Measurements from ENCODE around the gene HIVEP3.
"Not testable (repeated sequence)": the region's sequence is repeated elsewhere in the genome, so short reads cannot be mapped to it uniquely, and the experiment has no call there.

Gene HIVEP3

DNA sequence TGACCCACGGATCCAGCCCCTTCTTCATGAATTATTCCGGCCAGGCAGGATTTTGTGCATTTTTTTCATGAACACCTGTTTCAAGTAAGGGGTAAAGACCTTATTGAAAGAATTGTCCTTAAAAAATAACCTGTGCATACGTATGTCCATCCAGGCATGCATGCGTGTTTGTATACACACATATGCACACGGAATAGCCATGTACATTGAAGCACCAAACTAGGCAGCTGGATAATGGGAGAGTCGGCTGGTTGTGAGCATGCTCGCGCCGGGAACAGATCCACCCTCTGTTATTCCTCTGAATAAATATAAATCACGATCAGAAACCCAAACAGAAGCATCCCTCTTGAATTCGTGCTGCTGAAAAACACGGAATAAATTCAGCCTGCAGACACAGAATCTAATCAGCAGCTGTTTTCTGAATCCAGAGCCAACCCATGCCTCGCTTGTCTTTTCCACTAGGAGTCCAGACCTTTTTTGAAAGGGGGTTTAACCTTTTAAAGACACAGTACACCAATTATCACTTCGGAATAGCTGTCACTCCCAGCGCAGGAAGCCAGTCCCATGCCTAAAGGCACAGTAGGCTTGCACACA lies at the start of gene HIVEP3:
Gene HIVEP3, minus strand, starts transcription at position 473 of the 594 bp plus-strand sequence.
- no peak for DNase-seq (ENCODE audit: low read depth, low spot score)
- H3K27ac ChIP-seq: no peak within 1 kb of the TSS

DNA sequence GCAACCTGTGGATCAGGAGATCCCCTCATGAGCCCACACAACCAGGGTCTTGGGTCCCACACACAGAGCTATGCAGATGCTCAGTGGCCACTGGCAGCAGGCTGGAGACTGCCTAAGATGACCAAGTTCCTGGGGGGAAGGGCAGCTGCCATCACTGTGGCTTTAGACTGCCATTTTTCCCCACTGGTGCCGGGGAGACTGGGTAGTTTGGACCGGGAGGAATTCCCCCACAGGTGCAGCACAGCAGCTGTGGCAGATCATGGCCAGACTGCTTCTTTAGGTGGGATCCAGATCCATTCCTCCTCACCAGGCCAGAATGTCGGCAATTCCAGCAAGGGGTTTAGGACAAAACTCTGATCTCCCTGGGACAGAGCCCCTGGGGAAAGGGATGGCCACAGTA lies 45.7 kb upstream of the HIVEP3 start:
- no peak for DNase-seq (ENCODE audit: low read depth, low spot score)
- no peak overlapping the region for H3K27ac ChIP-seq

GRCh38 chr1:41963636-41964035 lies 44.9 kb upstream of the HIVEP3 start:
- no peak for DNase-seq (ENCODE audit: low read depth, low spot score)
- no peak overlapping the region for H3K27ac ChIP-seq

DNA sequence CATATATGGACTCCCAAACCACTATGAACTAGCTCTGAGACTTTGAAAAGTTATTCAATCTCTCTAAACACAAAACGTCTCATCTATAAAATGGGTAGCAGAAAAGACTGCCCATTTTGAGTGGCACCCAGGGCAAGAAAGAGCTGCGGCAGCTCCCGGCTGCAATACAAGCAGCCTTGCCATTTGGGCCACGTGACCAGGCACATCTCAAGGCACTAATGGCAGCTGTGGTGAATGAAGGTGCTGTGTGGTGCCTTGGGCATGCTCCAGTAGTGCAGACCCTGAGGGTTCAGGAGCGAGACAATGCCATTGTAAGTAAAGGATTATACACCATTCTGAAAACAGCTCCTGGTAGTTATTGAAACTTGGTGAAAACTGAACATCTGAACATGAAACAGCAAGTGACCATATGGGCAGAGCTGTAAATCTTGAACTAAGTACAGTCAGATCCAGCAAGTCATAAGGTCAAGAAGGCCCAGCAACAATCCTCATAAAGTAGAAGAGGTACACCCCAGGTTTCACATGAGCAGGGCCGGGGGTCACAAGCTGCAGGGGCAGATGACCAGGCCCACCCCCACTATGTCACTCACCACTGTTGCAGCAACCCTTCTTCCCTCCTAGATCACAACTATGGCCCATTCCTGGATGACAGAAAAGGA lies 39.4 kb upstream of the HIVEP3 start:
- DNase-seq (ENCODE audit: low read depth, low spot score): no peak
- peak overlapping the region; percentile 42 for H3K27ac ChIP-seq

DNA sequence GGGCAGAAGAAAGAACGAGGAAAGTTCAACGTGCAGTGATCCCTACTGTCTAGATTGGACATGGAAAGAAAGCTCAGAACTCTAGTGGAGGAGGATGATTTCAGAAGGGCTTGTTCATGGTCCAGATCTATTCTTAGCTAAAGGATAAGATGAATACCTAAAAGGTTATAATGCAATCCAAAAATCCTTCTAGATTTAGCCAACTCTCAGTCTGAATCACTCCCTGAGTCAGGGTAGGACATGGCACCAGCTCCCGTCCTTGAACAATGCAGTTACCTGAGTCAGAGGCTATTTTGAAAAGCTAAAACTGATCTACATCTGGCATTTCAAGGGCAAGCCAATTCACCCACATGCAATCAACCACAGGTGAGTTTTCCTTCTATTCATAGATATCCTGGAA lies 38.8 kb upstream of the HIVEP3 start:
- DNase-seq (ENCODE audit: low read depth, low spot score): peak; percentile 68
- peak overlapping the region; percentile 42 for H3K27ac ChIP-seq

GRCh38 chr1:41955461-41956159 lies 36.9 kb upstream of the HIVEP3 start:
- H3K27ac ChIP-seq: peak overlapping the region; percentile 85
- peak; percentile 89 for DNase-seq (ENCODE audit: low read depth, low spot score)

DNA sequence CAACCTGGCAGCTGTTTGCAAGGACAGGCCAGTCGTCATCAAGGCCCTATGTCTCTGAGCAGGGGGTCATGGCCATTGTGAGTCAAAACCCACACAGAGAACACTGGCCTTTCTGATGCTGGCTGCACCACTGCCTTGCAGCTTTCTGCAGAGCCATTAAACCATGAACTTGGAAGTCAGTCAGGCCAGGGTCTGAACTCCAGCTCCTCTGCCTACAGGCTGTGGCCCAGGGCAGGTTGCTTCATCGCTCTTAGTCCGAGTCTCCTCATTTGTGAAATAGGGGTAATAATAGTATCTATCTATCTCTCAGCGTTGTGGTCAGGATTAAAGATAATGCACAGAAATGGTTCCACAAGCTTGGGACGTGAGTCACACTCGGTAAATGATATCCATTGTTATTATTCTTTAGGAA lies 35.8 kb upstream of the HIVEP3 start:
- peak; percentile 52 for DNase-seq (ENCODE audit: low read depth, low spot score)

DNA sequence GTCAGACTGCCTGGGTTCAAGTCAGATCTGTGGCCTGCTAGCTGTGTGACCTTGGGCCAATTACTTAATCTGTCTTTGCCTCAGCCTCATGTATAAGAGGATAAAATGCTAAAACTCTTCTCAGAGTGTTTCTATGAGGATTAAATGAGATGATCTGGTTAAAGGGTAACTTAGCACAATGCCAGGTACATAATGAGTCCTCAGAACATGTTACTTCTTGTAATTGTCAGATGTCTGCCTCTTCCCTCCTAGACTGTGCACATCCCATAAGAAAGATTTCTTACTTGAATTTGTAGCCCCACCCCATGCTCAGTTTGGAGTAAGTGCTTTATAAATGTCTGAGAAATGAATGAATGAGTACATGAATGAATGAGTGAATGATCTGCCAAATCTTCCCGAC lies 34.6 kb upstream of the HIVEP3 start:
- no peak overlapping the region for H3K27ac ChIP-seq

More for the DNA sequence above, 35.8 kb upstream of the HIVEP3 start:
- H3K27ac ChIP-seq: peak overlapping the region; percentile 85

DNA sequence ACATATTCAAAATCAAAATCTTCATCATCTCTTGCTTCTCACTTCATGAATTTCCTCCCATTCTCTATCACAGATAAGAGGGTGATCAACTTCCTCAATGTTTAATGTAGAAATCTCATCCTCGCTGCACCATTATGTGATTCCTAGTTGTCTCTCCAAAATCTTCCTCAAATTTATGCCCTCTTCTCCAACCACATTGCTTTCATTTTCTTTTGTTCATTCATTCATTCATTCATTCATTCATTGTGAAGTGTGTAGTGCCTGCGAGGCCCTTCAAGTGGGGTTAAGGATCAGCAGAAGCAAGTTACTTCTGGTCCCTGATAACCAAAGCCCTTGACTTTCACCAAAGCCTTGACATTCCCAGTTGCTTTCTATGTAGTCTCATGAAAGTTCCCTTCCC lies 33.5 kb upstream of the HIVEP3 start:
- no peak overlapping the region for H3K27ac ChIP-seq
- DNase-seq (ENCODE audit: low read depth, low spot score): no peak

More for the DNA sequence above, 34.6 kb upstream of the HIVEP3 start:
- no peak for DNase-seq (ENCODE audit: low read depth, low spot score)

- DNase-seq (ENCODE audit: low read depth, low spot score); H3K27ac ChIP-seq: not testable (repeated sequence)
Measured at GRCh38 chr1:41951492-41951891, 32.8 kb upstream of the HIVEP3 start.

GRCh38 chr1:41950820-41951219 lies 32.1 kb upstream of the HIVEP3 start:
- DNase-seq (ENCODE audit: low read depth, low spot score): no peak
- H3K27ac ChIP-seq: no peak overlapping the region

DNA sequence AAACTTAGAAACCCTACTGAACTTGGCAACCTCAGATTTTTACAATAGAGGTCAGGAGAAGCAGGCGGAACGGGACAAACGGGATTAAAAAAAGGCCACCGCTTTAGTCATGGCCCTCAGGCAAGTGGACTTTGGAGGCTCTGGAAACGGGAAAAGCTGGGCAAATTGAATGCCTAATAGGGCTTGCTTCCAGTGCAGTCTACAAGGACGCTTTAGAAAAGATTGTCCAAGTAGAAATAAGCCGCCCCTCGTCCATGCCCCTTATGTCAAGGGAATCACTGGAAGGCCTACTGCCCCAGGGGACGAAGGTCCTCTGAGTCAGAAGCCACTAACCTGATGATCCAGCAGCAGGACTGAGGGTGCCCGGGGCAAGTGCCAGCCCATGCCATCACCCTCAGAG lies 27.2 kb upstream of the HIVEP3 start:
- DNase-seq (ENCODE audit: low read depth, low spot score); H3K27ac ChIP-seq: not testable (repeated sequence)

DNA sequence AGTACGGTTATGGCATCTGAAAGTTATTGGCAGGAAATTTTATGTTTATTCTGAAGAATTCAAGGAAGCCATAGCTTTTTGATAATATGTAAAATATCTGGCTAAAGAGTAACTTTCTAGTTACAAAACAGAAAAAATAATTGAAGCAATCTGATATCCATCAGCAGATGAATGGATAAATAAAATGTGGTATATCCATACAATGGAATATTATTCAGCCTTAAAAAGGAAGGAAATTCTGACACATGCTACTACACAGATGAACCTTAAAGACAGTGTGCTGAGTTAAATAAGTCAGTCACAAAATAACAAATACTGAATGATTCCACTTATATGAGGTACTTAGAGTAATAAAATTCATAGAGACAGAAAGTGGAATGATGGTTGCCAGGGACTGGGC lies 25.0 kb upstream of the HIVEP3 start:
- DNase-seq (ENCODE audit: low read depth, low spot score): no peak
- H3K27ac ChIP-seq: no peak overlapping the region

- no peak for DNase-seq (ENCODE audit: low read depth, low spot score)
- H3K27ac ChIP-seq: no peak overlapping the region
Measured at GRCh38 chr1:41942278-41942677, 23.6 kb upstream of the HIVEP3 start.

DNA sequence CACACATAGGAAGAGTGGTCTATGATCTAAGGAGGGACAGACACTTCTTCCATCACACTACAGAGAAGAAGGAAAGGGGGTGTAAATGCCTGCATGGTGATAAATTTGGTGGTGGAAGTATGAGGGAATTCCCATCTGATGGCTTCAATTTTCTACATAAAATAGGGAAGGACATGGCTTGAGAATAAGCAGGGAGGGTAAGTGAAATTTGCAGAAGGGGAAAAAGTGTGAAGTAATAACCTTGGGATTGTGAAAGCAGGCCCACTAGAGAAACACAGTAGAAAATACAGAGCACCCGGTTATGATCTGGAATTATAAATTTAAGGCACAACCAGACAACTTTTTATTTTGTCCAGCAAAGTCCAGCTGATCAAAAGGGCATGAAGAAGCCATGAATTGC lies 22.7 kb upstream of the HIVEP3 start:
- no peak overlapping the region for H3K27ac ChIP-seq
- no peak for DNase-seq (ENCODE audit: low read depth, low spot score)

GRCh38 chr1:41939194-41939593 lies 20.5 kb upstream of the HIVEP3 start:
- no peak overlapping the region for H3K27ac ChIP-seq
- no peak for DNase-seq (ENCODE audit: low read depth, low spot score)

- DNase-seq (ENCODE audit: low read depth, low spot score): no peak
Measured at GRCh38 chr1:41936107-41936506, 17.4 kb upstream of the HIVEP3 start.

DNA sequence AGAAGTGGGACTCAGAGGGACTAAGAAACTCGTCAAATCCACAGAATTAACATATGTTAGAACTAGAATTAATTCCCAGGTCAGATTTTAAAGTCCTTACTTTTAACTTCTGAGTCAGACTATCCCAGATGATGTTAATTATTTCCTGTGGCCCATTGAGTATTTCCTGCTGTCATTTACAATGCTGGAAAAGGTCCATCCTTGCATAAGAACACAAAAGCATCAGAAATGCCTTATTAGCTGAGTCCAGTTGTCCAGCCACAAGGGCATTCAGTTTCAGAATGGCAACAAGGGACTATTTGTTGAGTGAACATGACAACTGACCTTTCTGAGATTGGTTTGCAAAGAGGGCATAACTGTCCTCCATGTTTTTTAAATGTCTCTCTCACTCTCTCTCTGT lies 16.5 kb upstream of the HIVEP3 start:
- no peak overlapping the region for H3K27ac ChIP-seq
- DNase-seq (ENCODE audit: low read depth, low spot score): no peak

More at GRCh38 chr1:41936107-41936506, 17.4 kb upstream of the HIVEP3 start:
- H3K27ac ChIP-seq: no peak overlapping the region

- DNase-seq (ENCODE audit: low read depth, low spot score): no peak
Measured at GRCh38 chr1:41933106-41933505, 14.4 kb upstream of the HIVEP3 start.

GRCh38 chr1:41931578-41931977 lies 12.9 kb upstream of the HIVEP3 start:
- DNase-seq (ENCODE audit: low read depth, low spot score): no peak
- no peak overlapping the region for H3K27ac ChIP-seq

More at GRCh38 chr1:41933106-41933505, 14.4 kb upstream of the HIVEP3 start:
- no peak overlapping the region for H3K27ac ChIP-seq

GRCh38 chr1:41927118-41927517 lies 8.4 kb upstream of the HIVEP3 start:
- no peak overlapping the region for H3K27ac ChIP-seq
- no peak for DNase-seq (ENCODE audit: low read depth, low spot score)

Measured in epithelial cell of prostate (primary cell).